Activated naive CD8-positive, alpha-beta T cell treated with anti-CD3 and anti-CD28 coated beads for 36 hours (primary cell): Measurements from ENCODE around the gene CMTM7. TPM values are rescaled to one million over a fixed set of nuclear protein-coding genes. Genes with fewer than 3 reads are reported as not detected.
"Not testable (repeated sequence)": the region's sequence is repeated elsewhere in the genome, so short reads cannot be mapped to it uniquely, and the experiment has no call there.

Experiments
- DNase-seq: peaks from one replicate; pipeline ENCODE4 v3.0.0; 2021
- H3K27ac Mint-ChIP-seq: one replicate; pipeline ENCODE4 v1.8.0; 2022; ENCODE audit warnings: mild to moderate bottlenecking, moderate library complexity, mixed read lengths
- H3K27me3 Mint-ChIP-seq: one replicate; pipeline ENCODE4 v1.8.0; 2022; ENCODE audit warnings: mild to moderate bottlenecking, mixed read lengths
- H3K36me3 Mint-ChIP-seq: one replicate; pipeline ENCODE4 v1.8.0; 2021; ENCODE audit warnings: mild to moderate bottlenecking, mixed read lengths
- H3K4me1 Mint-ChIP-seq: one replicate; pipeline ENCODE4 v1.8.0; 2021; ENCODE audit warnings: mixed read lengths
- H3K4me3 Mint-ChIP-seq: one replicate; pipeline ENCODE4 v1.8.0; 2022; ENCODE audit warnings: mild to moderate bottlenecking, moderate library complexity, mixed read lengths
- H3K9me3 Mint-ChIP-seq: one replicate; pipeline ENCODE4 v1.8.0; 2022; ENCODE audit warnings: mixed read lengths
- total RNA-seq, 2 experiments: library from RNA; stranded (reverse); gene quantifications; one replicate each; pipeline ENCODE4 v1.2.3, GENCODE V29; 2021

The CMTM7 gene
- total RNA-seq, 2 experiments from 2014 or later, result 39.2 to 39.8 TPM

DNA sequence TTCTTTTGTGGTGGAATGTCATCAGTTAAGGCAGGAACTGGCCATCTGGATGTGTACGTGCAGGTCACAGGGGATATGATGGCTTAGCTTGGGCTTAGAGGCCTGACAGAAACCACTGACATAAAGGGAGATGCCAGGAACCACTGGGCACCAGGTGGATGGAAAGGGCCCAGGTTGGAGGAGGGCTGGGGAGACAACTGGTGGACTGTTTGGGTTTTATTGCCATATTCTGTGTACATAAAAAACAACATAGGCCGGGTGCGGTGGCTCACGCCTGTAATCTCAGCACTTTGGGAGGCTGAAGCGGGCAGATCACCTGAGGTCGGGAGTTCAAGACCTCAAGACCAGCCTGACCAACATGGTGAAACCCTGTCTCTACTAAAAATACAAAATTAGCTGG is 75.2 kb downstream of the CMTM7 start:
- DNase-seq, H3K4me3 Mint-ChIP-seq, H3K9me3 Mint-ChIP-seq, H3K27me3 Mint-ChIP-seq, H3K27ac Mint-ChIP-seq, H3K36me3 Mint-ChIP-seq: not testable (repeated sequence)
- H3K4me1 Mint-ChIP-seq, result peaks cover 17% of the 10 kb centered on the region

DNA sequence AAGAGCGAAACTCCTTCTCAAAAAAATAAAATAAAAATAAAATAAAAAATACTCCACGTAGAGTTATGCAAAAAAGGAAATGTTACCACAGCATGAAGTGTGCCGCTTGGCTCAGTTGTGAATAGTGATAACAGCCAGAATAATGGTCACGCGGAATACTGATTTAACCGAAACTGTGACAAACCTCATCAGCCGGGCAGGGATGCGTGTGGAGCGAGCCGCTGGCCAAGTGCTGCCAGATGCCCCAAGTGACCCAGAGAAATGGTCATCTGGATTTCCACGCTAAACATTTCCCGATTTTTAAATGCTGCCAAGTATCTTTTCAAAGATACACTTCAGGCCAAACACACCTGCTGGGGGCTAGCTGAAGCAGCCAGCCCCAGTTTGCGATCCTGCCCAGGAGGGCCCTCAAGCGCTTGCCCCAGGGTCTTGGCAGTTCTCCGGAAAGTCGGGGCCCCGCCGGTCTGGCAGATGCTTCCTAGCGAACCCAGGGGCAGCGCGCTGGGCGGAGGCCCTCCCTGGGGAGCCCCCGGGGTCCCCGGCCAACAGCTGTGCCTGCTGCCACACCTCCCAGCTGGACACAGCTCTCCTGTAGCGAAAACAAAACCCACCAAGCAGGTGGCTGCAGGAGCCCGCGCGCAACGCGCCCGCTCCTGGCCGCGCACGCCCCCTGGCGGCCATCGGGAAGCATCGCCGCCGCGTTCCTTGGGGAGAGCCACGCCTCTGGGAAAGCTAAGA is 75.8 kb downstream of the CMTM7 start:
- Mint-ChIP-seq H3K27ac (no peak overlapping the region), H3K36me3 (peaks cover 6% of the 10 kb centered on the region), H3K9me3 (no peaks in the 10 kb centered on the region), H3K4me3 (peak overlapping the region; percentile 14), H3K27me3 (no peaks in the 10 kb centered on the region), H3K4me1 (peaks cover 18% of the 10 kb centered on the region)
- DNase-seq, result peak; percentile 79

DNA sequence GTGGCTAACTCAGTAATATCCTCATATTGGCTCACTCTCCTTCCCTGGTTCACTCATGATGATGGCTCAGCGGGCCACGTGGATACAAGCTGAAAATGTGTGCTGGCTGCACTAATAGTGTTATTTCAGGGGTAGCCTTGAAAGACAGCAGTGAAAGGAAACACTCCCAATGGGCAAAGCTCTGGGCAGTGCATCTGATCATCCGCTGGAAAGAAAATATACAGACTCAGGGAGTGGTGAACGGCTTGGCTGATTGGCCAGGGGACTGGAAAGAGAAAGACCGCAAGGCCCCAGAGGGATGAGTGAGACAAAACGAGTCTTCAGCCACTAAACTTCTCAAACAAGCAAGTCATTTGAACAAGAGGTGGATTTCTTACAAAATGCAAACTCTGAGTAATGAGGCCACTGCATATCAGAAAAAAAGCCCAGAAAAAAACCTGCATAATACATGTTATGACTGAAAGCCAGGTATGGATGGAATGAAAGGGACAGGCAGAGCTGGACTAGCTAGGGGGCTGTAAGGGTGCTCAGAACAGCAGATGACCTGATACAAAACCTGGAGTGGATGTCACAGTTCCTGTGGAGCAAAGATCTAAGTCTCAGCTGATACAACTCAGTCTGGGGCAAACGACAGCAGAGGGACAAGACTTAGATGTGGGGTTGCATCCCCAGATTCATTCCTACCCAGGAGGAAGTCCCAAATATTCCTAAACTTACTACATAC is 77.7 kb downstream of the CMTM7 start:
- H3K27me3 Mint-ChIP-seq, result no peaks in the 10 kb centered on the region
- H3K4me1 Mint-ChIP-seq, result peaks cover 23% of the 10 kb centered on the region
- no peak for DNase-seq
- H3K36me3 Mint-ChIP-seq, result peaks cover 17% of the 10 kb centered on the region
- H3K9me3 Mint-ChIP-seq, result no peaks in the 10 kb centered on the region
- peak overlapping the region; percentile 9 for H3K27ac Mint-ChIP-seq
- no peak overlapping the region for H3K4me3 Mint-ChIP-seq

DNA sequence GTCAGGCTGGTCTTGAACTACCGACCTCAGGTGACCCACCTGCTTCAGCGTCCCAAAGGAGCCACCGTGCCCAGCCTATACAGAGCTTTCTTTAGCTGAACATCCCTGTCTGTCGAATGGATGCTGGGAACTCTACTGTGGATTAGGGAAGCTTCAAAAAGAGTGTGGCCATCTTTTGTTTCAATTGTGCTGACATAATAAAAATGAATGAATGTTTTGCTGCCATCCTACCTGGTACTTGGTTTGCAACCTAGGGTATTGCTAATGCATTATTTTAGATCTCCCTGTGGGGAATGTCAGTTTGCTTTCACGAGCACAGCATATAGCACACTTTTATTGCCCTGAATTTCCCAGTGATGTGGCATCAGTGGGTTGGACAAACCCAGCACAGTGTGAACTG is 78.7 kb downstream of the CMTM7 start:
- peaks cover 24% of the 10 kb centered on the region for H3K4me1 Mint-ChIP-seq
- no peaks in the 10 kb centered on the region for H3K27me3 Mint-ChIP-seq
- H3K9me3 Mint-ChIP-seq, result no peaks in the 10 kb centered on the region
- H3K27ac Mint-ChIP-seq, result no peak overlapping the region
- no peak for DNase-seq
- H3K36me3 Mint-ChIP-seq, result peaks cover 22% of the 10 kb centered on the region
- no peak overlapping the region for H3K4me3 Mint-ChIP-seq

DNA sequence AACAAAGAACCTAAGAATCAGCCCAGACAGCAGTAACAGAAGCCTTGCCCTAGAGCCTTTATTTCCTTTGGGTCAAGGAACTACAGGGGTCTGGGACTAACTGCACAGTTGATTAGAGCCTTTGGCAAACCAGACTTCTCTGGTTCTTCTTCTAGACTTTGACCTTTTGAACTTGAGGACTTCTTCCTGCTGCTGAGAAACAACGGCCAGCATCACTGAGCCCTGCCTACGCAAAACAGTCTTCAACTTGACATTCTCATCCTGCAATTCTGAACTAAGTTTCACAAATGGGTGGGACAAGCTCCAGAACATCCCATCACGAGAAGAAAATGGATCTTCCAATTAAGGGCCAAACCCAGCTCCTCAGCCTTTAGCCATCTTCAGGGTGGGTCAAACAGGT is 79.6 kb downstream of the CMTM7 start:
- Mint-ChIP-seq H3K36me3 (peaks cover 24% of the 10 kb centered on the region), H3K9me3 (no peaks in the 10 kb centered on the region), H3K4me1 (peaks cover 24% of the 10 kb centered on the region), H3K4me3 (no peak overlapping the region), H3K27ac (no peak overlapping the region), H3K27me3 (no peaks in the 10 kb centered on the region)
- DNase-seq, result no peak

DNA sequence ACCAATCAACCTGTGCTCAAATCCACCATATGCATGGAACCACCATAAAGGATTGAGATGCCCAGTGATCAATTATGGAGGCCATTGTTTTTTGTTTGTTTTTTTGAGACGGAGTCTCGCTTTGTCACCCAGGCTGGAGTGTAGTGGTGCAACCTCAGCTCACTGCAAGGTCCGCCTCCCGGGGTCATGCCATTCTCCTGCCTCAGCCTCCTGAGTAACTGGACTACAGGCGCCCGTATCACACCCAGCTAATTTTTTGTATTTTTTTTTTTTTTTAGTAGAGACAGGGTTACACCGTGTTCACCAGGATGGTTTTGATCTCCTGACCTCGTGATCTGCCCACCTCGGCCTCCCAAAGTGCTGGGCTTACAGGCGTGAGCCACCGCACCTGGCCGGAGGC is 80.5 kb downstream of the CMTM7 start:
- not testable (repeated sequence) for H3K27me3 Mint-ChIP-seq, H3K4me3 Mint-ChIP-seq, H3K9me3 Mint-ChIP-seq, H3K27ac Mint-ChIP-seq, DNase-seq
- peaks cover 30% of the 10 kb centered on the region for H3K36me3 Mint-ChIP-seq
- peaks cover 29% of the 10 kb centered on the region for H3K4me1 Mint-ChIP-seq

DNA sequence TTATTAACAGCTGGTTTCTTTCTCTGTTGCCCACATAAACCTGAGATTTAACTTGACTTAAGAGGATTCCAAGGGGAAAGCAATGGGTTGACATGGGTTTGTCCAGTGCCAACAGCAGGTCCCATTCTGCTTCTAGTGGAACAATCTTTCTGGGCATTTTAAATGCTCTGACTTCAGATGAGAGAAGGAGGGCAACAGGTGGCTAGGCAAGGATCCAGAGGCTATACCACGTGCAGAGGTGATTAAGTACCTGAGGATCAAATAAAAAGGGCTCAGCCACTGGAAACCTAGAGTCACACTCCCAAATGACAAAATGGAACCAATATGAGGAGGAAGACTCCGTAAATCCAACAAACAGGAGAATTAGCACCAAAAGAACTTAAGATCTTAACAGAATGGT is 82.5 kb downstream of the CMTM7 start:
- peaks cover 2% of the 10 kb centered on the region for H3K9me3 Mint-ChIP-seq
- peaks cover 40% of the 10 kb centered on the region for H3K36me3 Mint-ChIP-seq
- peaks cover 25% of the 10 kb centered on the region for H3K4me1 Mint-ChIP-seq
- no peak for DNase-seq
- no peaks in the 10 kb centered on the region for H3K27me3 Mint-ChIP-seq
- H3K4me3 Mint-ChIP-seq, result no peak overlapping the region
- no peak overlapping the region for H3K27ac Mint-ChIP-seq

DNA sequence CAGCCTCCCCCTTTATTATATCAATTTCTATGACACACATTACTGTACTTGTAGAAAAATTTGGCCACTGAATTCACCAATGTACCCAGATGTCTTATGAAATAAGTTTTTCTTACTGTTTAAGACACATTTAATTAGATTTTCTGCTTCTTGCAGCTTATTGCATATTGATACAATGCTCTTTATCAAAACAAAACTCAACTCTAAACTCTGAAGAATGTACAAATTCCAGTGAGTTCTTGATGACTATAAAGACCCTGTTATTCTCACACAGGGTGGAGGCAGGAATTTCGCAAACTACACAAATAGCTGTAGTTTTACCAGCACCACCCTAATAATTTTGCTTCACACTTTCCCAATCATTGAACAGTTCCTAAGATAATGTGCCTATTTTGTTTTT is 89.0 kb downstream of the CMTM7 start:
- H3K4me3 Mint-ChIP-seq, result no peak overlapping the region
- H3K9me3 Mint-ChIP-seq, result peaks cover 2% of the 10 kb centered on the region
- H3K4me1 Mint-ChIP-seq, result peaks cover 28% of the 10 kb centered on the region
- no peak for DNase-seq
- no peak overlapping the region for H3K27ac Mint-ChIP-seq
- peaks cover 52% of the 10 kb centered on the region for H3K36me3 Mint-ChIP-seq
- H3K27me3 Mint-ChIP-seq, result no peaks in the 10 kb centered on the region

DNA sequence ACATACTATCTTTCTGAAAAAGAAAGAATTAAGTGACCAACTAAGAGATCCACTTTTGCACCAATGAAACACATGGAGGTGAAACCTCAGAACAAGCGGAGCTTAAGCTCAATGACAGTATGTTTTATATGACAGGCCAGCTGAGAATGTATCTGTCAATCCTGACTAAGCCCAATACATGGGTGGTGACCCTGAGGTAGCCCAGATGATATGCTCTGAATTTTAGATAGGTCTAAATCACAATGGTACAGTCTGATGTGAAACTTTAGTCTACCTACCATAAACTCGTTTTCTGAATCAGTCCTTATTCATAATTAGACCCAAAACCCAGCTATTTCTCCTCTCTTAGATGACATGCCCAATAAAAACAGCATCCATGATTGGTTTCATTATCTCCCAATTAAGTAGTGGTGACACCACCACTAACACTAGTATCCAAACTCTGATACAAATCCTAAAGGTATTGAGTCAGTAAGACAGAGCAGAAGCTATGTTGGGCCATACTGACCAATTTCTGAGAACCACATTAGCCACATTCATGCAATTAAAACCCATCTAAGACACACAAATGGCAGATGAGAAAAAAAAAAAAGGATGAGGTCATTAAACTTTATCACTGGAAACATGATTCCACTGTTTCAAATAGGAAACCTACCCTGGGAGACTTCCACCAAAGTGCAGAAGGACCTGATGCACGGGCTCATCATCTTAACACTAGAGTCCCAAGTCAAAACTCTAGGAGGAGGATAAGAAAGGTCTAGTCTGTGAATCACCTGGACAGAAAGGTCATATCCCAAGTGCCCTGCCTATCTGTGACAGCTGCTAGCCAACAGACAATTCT is 90.4 kb downstream of the CMTM7 start:
- DNase-seq, result no peak
- Mint-ChIP-seq H3K4me1 (peaks cover 25% of the 10 kb centered on the region), H3K27me3 (no peaks in the 10 kb centered on the region), H3K27ac (no peak overlapping the region), H3K9me3 (no peaks in the 10 kb centered on the region), H3K4me3 (no peak overlapping the region), H3K36me3 (peaks cover 51% of the 10 kb centered on the region)

DNA sequence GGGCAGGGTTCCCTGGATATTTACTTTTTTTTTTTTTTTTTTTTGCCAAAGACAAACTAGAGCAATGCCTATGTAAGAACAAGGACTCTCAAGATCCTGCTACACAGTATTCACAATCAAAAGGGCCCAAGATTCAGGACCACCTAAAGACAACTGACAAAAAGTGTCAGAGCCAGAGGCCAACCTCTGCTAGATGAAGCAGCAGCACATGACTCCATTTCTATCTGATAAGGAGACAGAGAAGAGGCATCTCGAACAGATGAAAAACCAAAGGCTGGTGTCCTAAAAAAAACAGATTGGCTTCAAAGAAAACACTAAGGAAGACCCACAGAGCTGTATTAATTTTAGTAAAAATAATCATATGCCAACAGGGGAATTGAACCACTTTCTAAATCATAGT is 91.0 kb downstream of the CMTM7 start:
- DNase-seq, result no peak
- Mint-ChIP-seq H3K27me3 (no peaks in the 10 kb centered on the region), H3K27ac (no peak overlapping the region), H3K4me3 (no peak overlapping the region), H3K4me1 (peaks cover 23% of the 10 kb centered on the region), H3K36me3 (peaks cover 48% of the 10 kb centered on the region), H3K9me3 (no peaks in the 10 kb centered on the region)

DNA sequence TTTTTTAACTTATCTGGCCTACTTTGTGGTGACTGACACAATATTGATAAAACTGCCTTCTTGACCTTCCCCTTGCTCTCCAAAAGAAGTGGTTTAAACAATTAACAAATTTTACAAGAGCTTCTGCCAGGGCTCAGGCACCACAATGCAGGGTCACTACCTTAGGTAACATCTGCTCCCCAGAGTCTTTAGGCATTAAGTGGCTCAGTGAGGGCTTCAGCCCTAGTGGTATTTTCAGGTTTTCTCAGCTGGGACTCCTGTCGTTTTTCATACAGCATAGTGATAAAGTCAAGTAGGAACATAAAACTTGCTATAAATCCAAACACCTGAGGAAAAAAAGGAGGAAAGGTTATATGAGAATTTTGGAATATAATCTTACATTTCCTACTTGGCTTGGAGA is 92.1 kb downstream of the CMTM7 start:
- Mint-ChIP-seq H3K27ac (no peak overlapping the region), H3K36me3 (peaks cover 50% of the 10 kb centered on the region), H3K4me1 (peaks cover 25% of the 10 kb centered on the region), H3K4me3 (no peak overlapping the region), H3K9me3 (no peaks in the 10 kb centered on the region), H3K27me3 (no peaks in the 10 kb centered on the region)
- DNase-seq, result no peak

DNA sequence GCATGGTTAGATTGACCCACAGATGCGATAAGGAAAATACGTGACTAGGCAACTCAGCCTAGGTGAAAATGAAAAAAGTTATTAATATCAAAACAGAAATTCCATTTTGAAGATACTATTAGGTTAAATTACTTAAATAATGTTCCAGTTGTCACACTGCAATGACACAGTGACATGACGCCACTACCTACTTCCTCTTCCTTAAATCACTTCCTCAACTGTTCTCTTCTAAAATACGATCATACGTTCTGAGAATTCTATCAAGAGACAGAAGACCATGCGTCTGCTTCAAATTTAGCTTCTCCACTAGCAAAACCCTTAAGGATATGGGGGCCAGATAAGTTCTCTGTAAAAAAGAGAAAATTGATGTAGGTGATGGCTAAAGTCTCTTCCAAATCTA is 92.8 kb downstream of the CMTM7 start:
- Mint-ChIP-seq H3K36me3 (peaks cover 49% of the 10 kb centered on the region), H3K4me3 (no peak overlapping the region), H3K27ac (peak overlapping the region; percentile 47), H3K9me3 (no peaks in the 10 kb centered on the region), H3K27me3 (no peaks in the 10 kb centered on the region), H3K4me1 (peaks cover 25% of the 10 kb centered on the region)
- DNase-seq, result no peak

DNA sequence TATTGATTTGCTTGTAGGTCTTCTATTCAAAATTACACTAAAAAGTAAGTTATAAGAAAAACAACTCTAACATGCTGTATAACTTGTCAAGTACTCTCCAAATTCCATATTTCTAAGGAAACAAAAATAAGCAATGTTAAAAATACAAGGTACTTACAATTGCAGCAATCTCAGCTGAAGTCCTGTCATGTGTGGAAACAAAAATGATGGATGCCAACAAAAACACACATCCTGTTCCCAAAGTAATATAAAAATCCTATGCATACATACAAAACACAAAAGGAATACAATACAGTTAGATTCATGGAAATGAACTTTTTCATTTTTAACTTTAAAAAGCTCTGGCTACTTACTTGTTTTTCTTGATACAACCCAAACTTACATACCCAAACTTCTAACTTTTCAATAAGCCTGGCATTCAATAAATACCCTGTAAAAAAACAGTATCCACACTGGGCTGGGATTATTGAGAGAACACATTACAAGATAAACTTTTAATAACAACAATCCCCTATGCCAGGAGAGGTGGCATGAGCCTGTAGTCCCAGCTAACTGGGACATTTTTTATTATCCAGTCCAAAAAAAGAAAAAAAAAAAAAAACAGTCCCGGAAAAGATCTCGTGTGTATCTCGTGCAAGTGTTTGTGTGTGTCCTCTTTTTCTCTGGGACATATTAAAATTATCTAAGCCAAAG is 96.3 kb downstream of the CMTM7 start:
- no peak for DNase-seq
- Mint-ChIP-seq H3K9me3 (no peaks in the 10 kb centered on the region), H3K27ac (peak overlapping the region; percentile 48), H3K27me3 (no peaks in the 10 kb centered on the region), H3K4me3 (no peak overlapping the region), H3K4me1 (peaks cover 14% of the 10 kb centered on the region), H3K36me3 (peaks cover 30% of the 10 kb centered on the region)

DNA sequence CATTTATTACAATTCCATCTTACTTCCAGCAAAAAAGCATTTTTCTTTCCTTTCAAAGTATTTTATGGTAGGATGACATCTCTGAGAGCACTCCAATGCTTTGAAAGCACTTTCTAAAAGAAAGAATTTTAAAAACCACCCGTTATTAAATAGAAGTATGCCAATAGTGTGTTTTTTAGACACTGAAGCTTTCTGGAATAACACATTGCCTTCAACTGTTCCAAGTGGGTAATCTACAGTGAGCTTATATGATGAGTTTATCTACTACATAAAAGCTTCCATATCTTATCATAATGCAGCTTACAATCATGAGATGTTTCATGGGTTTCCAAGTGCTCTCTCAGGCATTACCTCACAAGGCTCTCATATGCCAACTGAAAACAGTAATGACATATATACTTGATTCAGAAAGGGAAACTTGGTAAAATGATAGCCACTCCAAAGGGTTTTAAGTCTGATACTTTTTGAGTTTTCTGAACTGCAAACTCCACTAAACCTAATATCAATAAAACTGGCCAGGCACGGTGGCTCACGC is 96.9 kb downstream of the CMTM7 start:
- H3K4me1 Mint-ChIP-seq, result peaks cover 11% of the 10 kb centered on the region
- no peaks in the 10 kb centered on the region for H3K9me3 Mint-ChIP-seq
- H3K27ac Mint-ChIP-seq, result no peak overlapping the region
- H3K27me3 Mint-ChIP-seq, result no peaks in the 10 kb centered on the region
- no peak for DNase-seq
- H3K36me3 Mint-ChIP-seq, result peaks cover 28% of the 10 kb centered on the region
- no peak overlapping the region for H3K4me3 Mint-ChIP-seq
